MG63 (cell line): ENCODE measurements around the gene TPH2. TPM values are rescaled to one million over a fixed set of nuclear protein-coding genes. Genes with fewer than 3 reads are reported as not detected.

Experiments
- DNase-seq: peaks from one replicate; pipeline ENCODE4 v3.0.0-alpha.2; 2020
- H3K27me3 ChIP-seq: fragments of 250-450 bp; sonication (Bioruptor Pico); 2 replicates; pipeline ENCODE4 v1.5.1; 2020; ENCODE audit warnings: mild to moderate bottlenecking, moderate library complexity
- H3K36me3 ChIP-seq: fragments of 250-450 bp; sonication (Bioruptor Pico); 2 replicates; pipeline ENCODE4 v1.5.1; 2020; ENCODE audit warnings: mild to moderate bottlenecking, moderate library complexity
- H3K4me3 ChIP-seq: fragments of 250-450 bp; sonication (Bioruptor Pico); 2 replicates; pipeline ENCODE4 v1.5.1; 2020; ENCODE audit warnings: mild to moderate bottlenecking, moderate library complexity
- H3K9me3 ChIP-seq: fragments of 250-450 bp; sonication (Bioruptor Pico); 2 replicates; pipeline ENCODE4 v1.5.1; 2020; ENCODE audit warnings: mild to moderate bottlenecking, moderate library complexity
- total RNA-seq: library from RNA; depleted of rRNA; stranded (reverse); fragments of >200 nt; shearing (Covaris generic); gene quantifications from 2 replicates; pipeline ENCODE4 v1.2.3, GENCODE V29; 2014; ENCODE audit warnings: low replicate concordance; rRNA removed

The TPH2 gene
- total RNA-seq, 1 experiment from 2014 or later = not detected

GRCh38 chr12:72063073-72063472 lies 124.4 kb downstream of the TPH2 start:
- Histone ChIP-seq H3K4me3 (no peak overlapping the region), H3K36me3 (no peaks in the 10 kb centered on the region), H3K9me3 (0 out of 2 replicates have a peak, but pooled peaks cover 2% of the 10 kb centered on the region), H3K27me3 (no peaks in the 10 kb centered on the region)
- no peak for DNase-seq

GRCh38 chr12:72071030-72071429 lies 132.4 kb downstream of the TPH2 start:
- Histone ChIP-seq H3K27me3 (no peaks in the 10 kb centered on the region), H3K9me3 (peaks cover 10% of the 10 kb centered on the region), H3K36me3 (no peaks in the 10 kb centered on the region), H3K4me3 (no peak overlapping the region)
- no peak for DNase-seq

- Histone ChIP-seq H3K9me3 (peaks cover 10% of the 10 kb centered on the region), H3K36me3 (no peaks in the 10 kb centered on the region), H3K4me3 (no peak overlapping the region), H3K27me3 (no peaks in the 10 kb centered on the region)
- no peak for DNase-seq
Observed at GRCh38 chr12:72072592-72073212, 134.1 kb downstream of the TPH2 start.

- H3K27me3 ChIP-seq = no peaks in the 10 kb centered on the region
- H3K36me3 ChIP-seq = no peaks in the 10 kb centered on the region
- peaks cover 10% of the 10 kb centered on the region for H3K9me3 ChIP-seq
- DNase-seq = no peak
- H3K4me3 ChIP-seq = no peak overlapping the region
Observed at GRCh38 chr12:72074065-72074464, 135.4 kb downstream of the TPH2 start.

GRCh38 chr12:72074956-72075355 lies 136.3 kb downstream of the TPH2 start:
- DNase-seq = peak; percentile 21
- no peaks in the 10 kb centered on the region for H3K27me3 ChIP-seq
- H3K4me3 ChIP-seq = no peak overlapping the region
- peaks cover 10% of the 10 kb centered on the region for H3K9me3 ChIP-seq
- no peaks in the 10 kb centered on the region for H3K36me3 ChIP-seq

GRCh38 chr12:72075401-72075800 lies 136.8 kb downstream of the TPH2 start:
- Histone ChIP-seq H3K36me3 (no peaks in the 10 kb centered on the region), H3K27me3 (no peaks in the 10 kb centered on the region), H3K9me3 (peaks cover 10% of the 10 kb centered on the region), H3K4me3 (no peak overlapping the region)
- no peak for DNase-seq

- DNase-seq = no peak
- H3K9me3 ChIP-seq = peaks cover 8% of the 10 kb centered on the region
- H3K36me3 ChIP-seq = no peaks in the 10 kb centered on the region
Observed at GRCh38 chr12:72075891-72076557, 137.4 kb downstream of the TPH2 start.

GRCh38 chr12:72076558-72076915 lies 137.9 kb downstream of the TPH2 start:
- no peak for DNase-seq
- H3K4me3 ChIP-seq = no peak overlapping the region
- peaks cover 2% of the 10 kb centered on the region for H3K9me3 ChIP-seq
- H3K36me3 ChIP-seq = no peaks in the 10 kb centered on the region
- H3K27me3 ChIP-seq = no peaks in the 10 kb centered on the region

More at GRCh38 chr12:72075891-72076557, 137.4 kb downstream of the TPH2 start:
- Histone ChIP-seq H3K4me3 (no peak overlapping the region), H3K27me3 (no peaks in the 10 kb centered on the region)

- no peaks in the 10 kb centered on the region for H3K9me3 ChIP-seq
- no peak for DNase-seq
- H3K36me3 ChIP-seq = no peaks in the 10 kb centered on the region
- no peak overlapping the region for H3K4me3 ChIP-seq
- no peaks in the 10 kb centered on the region for H3K27me3 ChIP-seq
Observed at GRCh38 chr12:72077111-72077820, 138.6 kb downstream of the TPH2 start.

GRCh38 chr12:72081777-72082176 lies 143.1 kb downstream of the TPH2 start:
- no peaks in the 10 kb centered on the region for H3K36me3 ChIP-seq
- DNase-seq = no peak
- H3K9me3 ChIP-seq = no peaks in the 10 kb centered on the region
- H3K4me3 ChIP-seq = no peak overlapping the region
- H3K27me3 ChIP-seq = no peaks in the 10 kb centered on the region

Other genes starting within 250 kb of the TPH2 start
- gene RAB21, start 184.0 kb upstream of the TPH2 start, total RNA-seq = 36.7 and 77.8 TPM in 2 replicates
- 10.5 and 12.0 TPM in 2 replicates for gene TBC1D15, start 99.1 kb upstream of the TPH2 start, total RNA-seq